GM12878 (cell line): Measurements from ENCODE around the gene CPB2. TPM values are rescaled to one million over a fixed set of nuclear protein-coding genes. Genes with fewer than 3 reads are reported as not detected.
A peak's percentile ranks its signal among the peaks of the same experiment; 100 is the strongest.

Experiments
- CBX5 ChIP-seq: sonication (generic); IDR thresholded peaks from 2 replicates; pipeline ENCODE4 v1.6.1; 2016; ENCODE audit warnings: low read depth, moderate library complexity, mild to moderate bottlenecking, inconsistent platforms
- ETV6 ChIP-seq, 2 experiments: fragments of 450-650 bp in 1 of 2; IDR thresholded peaks in 1 of 2; conservative IDR thresholded peaks in 1 of 2; 2 replicates each; pipeline ENCODE4 v1.6.1; 2014; ENCODE audit warnings: antibody characterized with exemption in 1 of 2, borderline replicate concordance in 1 of 2, low read depth in 1 of 2, mild to moderate bottlenecking in 1 of 2, moderate library complexity in 1 of 2
- FOXM1 ChIP-seq: IDR thresholded peaks from 2 replicates; pipeline ENCODE4 v1.6.1; 2012; ENCODE audit warnings: low read depth, mild to moderate bottlenecking, inconsistent platforms, low read length, moderate library complexity
- KDM1A ChIP-seq: fragments of 200-600 bp; sonication (generic); IDR thresholded peaks from 2 replicates; pipeline ENCODE4 v1.6.1; 2016; ENCODE audit warnings: borderline replicate concordance
- MYB ChIP-seq: fragments of 150-350 bp; IDR thresholded peaks from 2 replicates; pipeline ENCODE4 v1.6.1; 2014; ENCODE audit warnings: mild to moderate bottlenecking, low read depth, low read length, borderline replicate concordance
- NFXL1 ChIP-seq: fragments of 450-650 bp; IDR thresholded peaks from 2 replicates; pipeline ENCODE4 v1.6.1; 2017; ENCODE audit warnings: antibody characterized with exemption, mild to moderate bottlenecking, borderline replicate concordance
- NR2C1 ChIP-seq: fragments of 450-650 bp; IDR thresholded peaks from 2 replicates; pipeline ENCODE4 v1.6.1; 2017; ENCODE audit warnings: antibody characterized with exemption, mild to moderate bottlenecking, moderate library complexity
- SIN3A ChIP-seq: IDR thresholded peaks from 2 replicates; pipeline ENCODE4 v1.6.1; 2012; ENCODE audit warnings: low read depth, low read length, improper control_type of control experiment
- SMARCA5 ChIP-seq: fragments of 450-650 bp; IDR thresholded peaks from 2 replicates; pipeline ENCODE4 v1.6.1; 2017; ENCODE audit warnings: mild to moderate bottlenecking
- SUPT20H ChIP-seq: IDR thresholded peaks from 2 replicates; pipeline ENCODE4 v1.6.1; 2011; ENCODE audit warnings: low read depth, mild to moderate bottlenecking, low read length, moderate library complexity, borderline replicate concordance; ENCODE audit not compliant: control insufficient read depth
- TCF12 ChIP-seq: IDR thresholded peaks from 2 replicates; pipeline ENCODE4 v1.6.1; 2011; ENCODE audit warnings: low read depth, mild to moderate bottlenecking, low read length
- YY1 ChIP-seq: IDR thresholded peaks from 2 replicates; pipeline ENCODE4 v1.6.1; 2011; ENCODE audit warnings: low read depth, mild to moderate bottlenecking, low read length
- polyA plus RNA-seq, 11 experiments: library from polyadenylated mRNA; depleted of rRNA in 4 of 11; unstranded in 6 of 11; stranded (reverse) in 5 of 11; fragments of >200 nt; fragmentation: Nextera tagmentation in 4 of 11; fragmentation: Illumina TruSeq in 1 of 11; extraction: Ambion mirVana in 4 of 11; extraction: Trizol in 1 of 11; gene quantifications; 1 replicate in 1 of 11; 2 replicates in 10 of 11; pipeline versions ENCODE4 v1.2.1 to v1.2.3, GENCODE V29; 2011 to 2016; ENCODE audit warnings: inconsistent platforms in 2 of 11, missing spikeins in 2 of 11, low read depth in 1 of 11
- total RNA-seq, 4 experiments: library from RNA; depleted of rRNA in 3 of 4; stranded (reverse); fragments of >200 nt in 3 of 4; fragmentation: Illumina TruSeq in 1 of 4; extraction: Trizol in 1 of 4; gene quantifications; 2 replicates each; pipeline versions ENCODE4 v1.2.1 to v1.2.3, GENCODE V29; 2013 to 2021
- TF ChIP-seq, protein P1 (sequence below): IDR thresholded peaks from 2 replicates; pipeline ENCODE4 v1.6.1; 2012; ENCODE audit warnings: mild to moderate bottlenecking, low read depth, low read length
- TF ChIP-seq, protein P2 (sequence below): IDR thresholded peaks from 2 replicates; pipeline ENCODE4 v1.6.1; 2011; ENCODE audit warnings: borderline replicate concordance, low read depth, mild to moderate bottlenecking, moderate library complexity, mixed read lengths, low read length; ENCODE audit not compliant: insufficient read depth; ENCODE audit errors: extremely low read length
- TF ChIP-seq, protein P3 (sequence below): fragments of 450-650 bp; IDR thresholded peaks from 2 replicates; pipeline ENCODE4 v1.6.1; 2017; ENCODE audit warnings: mild to moderate bottlenecking, moderate library complexity
- TF ChIP-seq, protein P4 (sequence below): fragments of 150-350 bp; IDR thresholded peaks from 2 replicates; pipeline ENCODE4 v1.6.1; 2016; ENCODE audit warnings: low read depth, low read length

CPB2 gene
- total and polyA plus RNA-seq, 10 of the 15 experiments (the other 5 are each of a cell fraction or from before 2014, with no cell fraction given) = 0.05 to 0.87 (median 0.13) TPM; not detected in 3

DNA sequence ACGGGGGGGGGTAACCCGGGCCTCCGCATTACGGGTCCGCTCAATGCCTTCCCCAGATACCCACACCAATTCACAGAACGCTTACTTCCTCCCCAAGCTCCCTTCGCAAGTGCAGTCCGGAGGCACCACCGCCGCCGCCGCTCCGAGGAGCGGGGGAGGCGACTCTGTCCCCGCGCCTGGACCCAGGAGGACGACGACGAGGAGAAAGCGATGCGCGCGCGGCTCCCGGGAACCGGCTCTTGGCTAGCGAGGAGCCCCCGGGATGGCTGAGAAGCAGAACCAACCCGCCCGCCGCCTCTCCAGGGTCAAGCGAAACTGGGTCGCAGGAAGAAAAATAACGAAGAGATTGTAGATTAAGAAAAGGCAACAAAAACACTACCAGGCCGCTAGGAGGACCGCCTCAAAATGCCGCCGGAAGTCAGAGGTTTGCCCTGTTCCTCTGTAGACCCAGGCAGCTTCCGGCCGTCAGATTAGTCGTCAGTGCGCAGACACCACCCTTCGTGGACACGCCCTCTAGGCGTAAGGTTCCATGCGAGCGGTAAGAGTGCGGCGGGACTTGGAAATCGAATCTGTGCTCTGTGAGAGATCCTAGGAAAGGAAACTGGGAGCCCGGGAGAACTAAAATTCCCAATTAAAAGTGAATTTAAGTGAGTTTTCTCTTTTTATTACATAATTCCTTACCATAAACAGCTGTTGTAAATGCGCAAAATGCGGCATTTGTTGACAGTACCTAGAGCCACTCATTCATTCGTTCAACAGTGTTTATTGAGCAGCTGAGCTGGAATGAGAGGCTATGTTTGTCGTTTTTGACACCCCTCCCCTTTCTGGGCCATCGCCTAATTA is 52.3 kb downstream of the CPB2 start, which contains the start of gene ZC3H13 (continued):
- TF ChIP-seq, protein P1, sequence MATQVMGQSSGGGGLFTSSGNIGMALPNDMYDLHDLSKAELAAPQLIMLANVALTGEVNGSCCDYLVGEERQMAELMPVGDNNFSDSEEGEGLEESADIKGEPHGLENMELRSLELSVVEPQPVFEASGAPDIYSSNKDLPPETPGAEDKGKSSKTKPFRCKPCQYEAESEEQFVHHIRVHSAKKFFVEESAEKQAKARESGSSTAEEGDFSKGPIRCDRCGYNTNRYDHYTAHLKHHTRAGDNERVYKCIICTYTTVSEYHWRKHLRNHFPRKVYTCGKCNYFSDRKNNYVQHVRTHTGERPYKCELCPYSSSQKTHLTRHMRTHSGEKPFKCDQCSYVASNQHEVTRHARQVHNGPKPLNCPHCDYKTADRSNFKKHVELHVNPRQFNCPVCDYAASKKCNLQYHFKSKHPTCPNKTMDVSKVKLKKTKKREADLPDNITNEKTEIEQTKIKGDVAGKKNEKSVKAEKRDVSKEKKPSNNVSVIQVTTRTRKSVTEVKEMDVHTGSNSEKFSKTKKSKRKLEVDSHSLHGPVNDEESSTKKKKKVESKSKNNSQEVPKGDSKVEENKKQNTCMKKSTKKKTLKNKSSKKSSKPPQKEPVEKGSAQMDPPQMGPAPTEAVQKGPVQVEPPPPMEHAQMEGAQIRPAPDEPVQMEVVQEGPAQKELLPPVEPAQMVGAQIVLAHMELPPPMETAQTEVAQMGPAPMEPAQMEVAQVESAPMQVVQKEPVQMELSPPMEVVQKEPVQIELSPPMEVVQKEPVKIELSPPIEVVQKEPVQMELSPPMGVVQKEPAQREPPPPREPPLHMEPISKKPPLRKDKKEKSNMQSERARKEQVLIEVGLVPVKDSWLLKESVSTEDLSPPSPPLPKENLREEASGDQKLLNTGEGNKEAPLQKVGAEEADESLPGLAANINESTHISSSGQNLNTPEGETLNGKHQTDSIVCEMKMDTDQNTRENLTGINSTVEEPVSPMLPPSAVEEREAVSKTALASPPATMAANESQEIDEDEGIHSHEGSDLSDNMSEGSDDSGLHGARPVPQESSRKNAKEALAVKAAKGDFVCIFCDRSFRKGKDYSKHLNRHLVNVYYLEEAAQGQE = no peak
- TF ChIP-seq ETV6 (conservative IDR thresholded peaks at IDR 0.05 in 1 of 2, IDR thresholded peaks at IDR 0.05 in 1 of 2; ENCODE audit: borderline replicate concordance in 1 of 2, low read depth in 1 of 2) (no peak; a peak in 1 of 4 replicates), NR2C1 (0 out of 2 replicates have a peak, but pooled peaks have one; percentile 13), MYB (no peak), SMARCA5 (no peak), SIN3A (peak; percentile 91), SUPT20H (no peak), NFXL1 (no peak), KDM1A (no peak), TCF12 (no peak), FOXM1 (no peak), YY1 (peak; percentile 72), CBX5 (peak; percentile 88; the same call in 1 of the 2 replicates)
- TF ChIP-seq, protein P2, sequence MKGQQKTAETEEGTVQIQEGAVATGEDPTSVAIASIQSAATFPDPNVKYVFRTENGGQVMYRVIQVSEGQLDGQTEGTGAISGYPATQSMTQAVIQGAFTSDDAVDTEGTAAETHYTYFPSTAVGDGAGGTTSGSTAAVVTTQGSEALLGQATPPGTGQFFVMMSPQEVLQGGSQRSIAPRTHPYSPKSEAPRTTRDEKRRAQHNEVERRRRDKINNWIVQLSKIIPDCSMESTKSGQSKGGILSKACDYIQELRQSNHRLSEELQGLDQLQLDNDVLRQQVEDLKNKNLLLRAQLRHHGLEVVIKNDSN = no peak
- TF ChIP-seq, protein P3, sequence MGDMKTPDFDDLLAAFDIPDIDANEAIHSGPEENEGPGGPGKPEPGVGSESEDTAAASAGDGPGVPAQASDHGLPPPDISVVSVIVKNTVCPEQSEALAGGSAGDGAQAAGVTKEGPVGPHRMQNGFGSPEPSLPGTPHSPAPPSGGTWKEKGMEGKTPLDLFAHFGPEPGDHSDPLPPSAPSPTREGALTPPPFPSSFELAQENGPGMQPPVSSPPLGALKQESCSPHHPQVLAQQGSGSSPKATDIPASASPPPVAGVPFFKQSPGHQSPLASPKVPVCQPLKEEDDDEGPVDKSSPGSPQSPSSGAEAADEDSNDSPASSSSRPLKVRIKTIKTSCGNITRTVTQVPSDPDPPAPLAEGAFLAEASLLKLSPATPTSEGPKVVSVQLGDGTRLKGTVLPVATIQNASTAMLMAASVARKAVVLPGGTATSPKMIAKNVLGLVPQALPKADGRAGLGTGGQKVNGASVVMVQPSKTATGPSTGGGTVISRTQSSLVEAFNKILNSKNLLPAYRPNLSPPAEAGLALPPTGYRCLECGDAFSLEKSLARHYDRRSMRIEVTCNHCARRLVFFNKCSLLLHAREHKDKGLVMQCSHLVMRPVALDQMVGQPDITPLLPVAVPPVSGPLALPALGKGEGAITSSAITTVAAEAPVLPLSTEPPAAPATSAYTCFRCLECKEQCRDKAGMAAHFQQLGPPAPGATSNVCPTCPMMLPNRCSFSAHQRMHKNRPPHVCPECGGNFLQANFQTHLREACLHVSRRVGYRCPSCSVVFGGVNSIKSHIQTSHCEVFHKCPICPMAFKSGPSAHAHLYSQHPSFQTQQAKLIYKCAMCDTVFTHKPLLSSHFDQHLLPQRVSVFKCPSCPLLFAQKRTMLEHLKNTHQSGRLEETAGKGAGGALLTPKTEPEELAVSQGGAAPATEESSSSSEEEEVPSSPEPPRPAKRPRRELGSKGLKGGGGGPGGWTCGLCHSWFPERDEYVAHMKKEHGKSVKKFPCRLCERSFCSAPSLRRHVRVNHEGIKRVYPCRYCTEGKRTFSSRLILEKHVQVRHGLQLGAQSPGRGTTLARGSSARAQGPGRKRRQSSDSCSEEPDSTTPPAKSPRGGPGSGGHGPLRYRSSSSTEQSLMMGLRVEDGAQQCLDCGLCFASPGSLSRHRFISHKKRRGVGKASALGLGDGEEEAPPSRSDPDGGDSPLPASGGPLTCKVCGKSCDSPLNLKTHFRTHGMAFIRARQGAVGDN = no peak
- TF ChIP-seq, protein P4, sequence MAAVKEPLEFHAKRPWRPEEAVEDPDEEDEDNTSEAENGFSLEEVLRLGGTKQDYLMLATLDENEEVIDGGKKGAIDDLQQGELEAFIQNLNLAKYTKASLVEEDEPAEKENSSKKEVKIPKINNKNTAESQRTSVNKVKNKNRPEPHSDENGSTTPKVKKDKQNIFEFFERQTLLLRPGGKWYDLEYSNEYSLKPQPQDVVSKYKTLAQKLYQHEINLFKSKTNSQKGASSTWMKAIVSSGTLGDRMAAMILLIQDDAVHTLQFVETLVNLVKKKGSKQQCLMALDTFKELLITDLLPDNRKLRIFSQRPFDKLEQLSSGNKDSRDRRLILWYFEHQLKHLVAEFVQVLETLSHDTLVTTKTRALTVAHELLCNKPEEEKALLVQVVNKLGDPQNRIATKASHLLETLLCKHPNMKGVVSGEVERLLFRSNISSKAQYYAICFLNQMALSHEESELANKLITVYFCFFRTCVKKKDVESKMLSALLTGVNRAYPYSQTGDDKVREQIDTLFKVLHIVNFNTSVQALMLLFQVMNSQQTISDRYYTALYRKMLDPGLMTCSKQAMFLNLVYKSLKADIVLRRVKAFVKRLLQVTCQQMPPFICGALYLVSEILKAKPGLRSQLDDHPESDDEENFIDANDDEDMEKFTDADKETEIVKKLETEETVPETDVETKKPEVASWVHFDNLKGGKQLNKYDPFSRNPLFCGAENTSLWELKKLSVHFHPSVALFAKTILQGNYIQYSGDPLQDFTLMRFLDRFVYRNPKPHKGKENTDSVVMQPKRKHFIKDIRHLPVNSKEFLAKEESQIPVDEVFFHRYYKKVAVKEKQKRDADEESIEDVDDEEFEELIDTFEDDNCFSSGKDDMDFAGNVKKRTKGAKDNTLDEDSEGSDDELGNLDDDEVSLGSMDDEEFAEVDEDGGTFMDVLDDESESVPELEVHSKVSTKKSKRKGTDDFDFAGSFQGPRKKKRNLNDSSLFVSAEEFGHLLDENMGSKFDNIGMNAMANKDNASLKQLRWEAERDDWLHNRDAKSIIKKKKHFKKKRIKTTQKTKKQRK = no peak
